HG02970 (cell line): ENCODE data around the gene CDPF1.
"Not testable (repeated sequence)": the region's sequence is repeated elsewhere in the genome, so short reads cannot be mapped to it uniquely, and the experiment has no call there.

ENCODE experiments used
- ATAC-seq: cut with Tn5 transposase; IDR thresholded peaks from one replicate; pipeline ENCODE4 v1.9.1; 2021; ENCODE audit warnings: mild to moderate bottlenecking, moderate library complexity, moderate number of reproducible peaks; ENCODE audit not compliant: unreplicated experiment, low FRiP score

CDPF1 gene

GRCh38 chr22:46233231-46233630 lies 16.9 kb downstream of the CDPF1 start:
- ATAC-seq, result no peak

- no peak for ATAC-seq
These were observed 19.7 kb downstream of the CDPF1 start for GRCh38 chr22:46230262-46230901.

GRCh38 chr22:46229701-46230100 lies 20.4 kb downstream of the CDPF1 start:
- no peak for ATAC-seq

DNA sequence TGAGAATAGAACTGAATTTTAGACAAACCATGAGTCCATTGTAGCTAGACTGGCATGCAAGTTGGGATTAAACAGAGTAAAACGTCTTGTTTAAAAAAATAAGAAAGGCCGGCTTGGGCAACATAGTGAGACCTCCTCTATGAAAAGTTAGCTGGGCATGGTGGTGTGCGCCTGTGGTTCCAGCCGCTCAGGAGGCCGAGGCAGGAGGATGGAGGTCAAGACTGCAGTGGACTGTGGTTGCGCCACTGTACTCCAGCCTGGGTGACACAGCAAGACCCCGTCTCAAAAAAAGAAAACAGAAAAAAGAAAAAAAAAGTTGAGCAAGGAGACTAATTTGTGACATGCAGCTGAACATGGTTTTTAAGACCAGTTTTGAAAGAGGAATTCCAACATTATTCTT lies 23.5 kb downstream of the CDPF1 start:
- ATAC-seq, result no peak

GRCh38 chr22:46225631-46226030 lies 24.5 kb downstream of the CDPF1 start:
- ATAC-seq, result no peak

DNA sequence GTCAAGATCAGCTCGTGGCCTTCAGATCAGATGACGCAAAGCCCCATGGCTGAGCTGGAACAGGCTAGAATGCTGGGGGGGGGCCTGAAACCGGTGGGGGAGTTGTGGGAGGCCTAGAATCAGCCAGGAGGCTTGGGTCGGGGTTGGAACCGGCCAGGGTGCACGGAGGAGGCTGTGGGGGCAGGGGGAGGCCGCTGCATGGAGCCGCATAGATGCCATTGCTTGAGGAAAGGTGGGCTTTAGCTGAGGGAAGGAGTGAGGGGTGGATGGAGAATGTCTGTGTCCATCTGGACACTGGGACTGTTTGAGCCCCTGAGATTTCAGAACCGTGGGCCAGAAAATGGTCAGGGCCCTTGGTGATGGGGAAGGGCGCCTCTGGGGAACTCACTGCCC lies 25.2 kb downstream of the CDPF1 start:
- no peak for ATAC-seq

DNA sequence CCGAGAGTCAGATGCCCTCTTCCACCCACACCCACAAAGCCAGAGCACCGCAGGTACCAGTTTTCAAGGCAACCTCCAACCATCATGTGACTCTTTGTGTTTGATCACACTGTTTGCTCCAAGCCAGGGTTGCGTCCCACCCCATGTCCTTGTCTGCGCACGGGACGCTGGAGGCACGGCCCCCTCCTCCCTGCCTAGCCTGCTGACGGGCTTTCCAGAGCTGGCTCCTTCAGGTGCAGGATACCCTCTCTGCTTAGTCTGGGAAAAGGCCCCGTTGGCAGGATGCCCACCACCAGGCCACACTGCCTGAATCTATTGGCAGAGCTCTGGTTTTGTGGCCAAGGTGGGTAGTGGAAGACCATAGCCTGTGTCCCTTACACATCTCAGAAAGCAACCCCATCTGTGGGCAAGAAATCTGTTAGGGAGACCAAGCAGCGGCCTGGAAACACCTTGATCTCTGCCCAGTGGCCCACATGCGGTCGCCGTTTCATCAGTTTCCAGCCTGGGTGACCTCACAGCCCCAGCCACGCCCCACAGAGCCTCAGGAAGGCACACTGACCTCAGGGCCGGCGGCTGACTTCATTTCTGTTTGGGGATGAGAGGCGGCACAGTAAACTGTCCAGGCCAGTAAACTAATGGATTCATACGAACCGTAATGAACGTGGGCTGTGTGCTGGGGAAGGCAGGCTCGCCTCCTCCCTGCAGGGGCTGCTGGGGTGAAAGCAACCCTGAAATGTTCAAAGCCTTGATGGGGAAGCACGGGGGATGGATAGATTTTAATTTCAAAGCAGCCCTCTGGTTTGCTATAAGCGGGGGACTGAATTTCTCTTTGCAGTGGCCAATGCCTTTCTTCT lies 25.8 kb downstream of the CDPF1 start:
- no peak for ATAC-seq

GRCh38 chr22:46220921-46221320 lies 29.2 kb downstream of the CDPF1 start:
- ATAC-seq, result no peak

GRCh38 chr22:46219636-46220035 lies 30.5 kb downstream of the CDPF1 start:
- ATAC-seq, result no peak

DNA sequence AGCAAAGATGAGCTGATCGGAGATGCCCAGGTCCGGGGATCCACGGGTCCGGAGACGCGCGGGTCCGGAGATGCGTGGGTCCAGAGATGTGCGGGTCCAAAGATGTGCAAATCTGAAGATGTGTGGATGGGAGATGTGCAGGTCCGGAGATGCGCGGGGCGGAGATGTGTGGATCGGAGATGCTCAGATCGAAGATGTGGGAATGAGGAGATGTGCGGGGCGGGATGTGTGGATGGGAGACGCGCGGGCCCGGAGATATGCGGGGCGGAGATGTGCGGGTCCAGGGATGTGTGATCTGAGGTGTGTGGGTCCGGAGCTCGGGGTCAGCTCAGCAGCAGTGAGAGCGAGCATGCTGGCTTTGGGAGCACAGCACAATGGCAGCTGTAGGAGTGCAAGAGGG lies 35.5 kb downstream of the CDPF1 start:
- no peak for ATAC-seq

DNA sequence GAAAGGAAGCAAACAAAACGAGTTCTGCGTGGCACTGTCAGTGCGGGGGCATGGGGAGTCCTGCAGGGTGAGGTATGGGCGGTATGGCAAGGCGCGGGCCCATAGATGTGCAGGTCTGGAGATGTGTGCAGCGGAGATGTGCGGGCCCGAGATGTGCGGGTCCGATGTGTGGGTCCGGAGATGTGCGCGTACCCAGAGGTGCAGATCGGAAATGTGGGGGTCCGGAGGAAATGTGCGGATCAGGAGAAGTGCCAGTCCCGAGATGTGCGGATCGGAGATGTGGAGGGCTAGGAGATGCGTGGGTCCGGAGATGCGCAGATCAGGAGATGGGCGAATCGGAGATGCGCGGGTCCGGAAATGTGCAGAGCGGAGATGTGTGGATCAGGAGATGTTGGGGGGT lies 35.9 kb downstream of the CDPF1 start:
- no peak for ATAC-seq

GRCh38 chr22:46213052-46213451 lies 37.0 kb downstream of the CDPF1 start:
- no peak for ATAC-seq

DNA sequence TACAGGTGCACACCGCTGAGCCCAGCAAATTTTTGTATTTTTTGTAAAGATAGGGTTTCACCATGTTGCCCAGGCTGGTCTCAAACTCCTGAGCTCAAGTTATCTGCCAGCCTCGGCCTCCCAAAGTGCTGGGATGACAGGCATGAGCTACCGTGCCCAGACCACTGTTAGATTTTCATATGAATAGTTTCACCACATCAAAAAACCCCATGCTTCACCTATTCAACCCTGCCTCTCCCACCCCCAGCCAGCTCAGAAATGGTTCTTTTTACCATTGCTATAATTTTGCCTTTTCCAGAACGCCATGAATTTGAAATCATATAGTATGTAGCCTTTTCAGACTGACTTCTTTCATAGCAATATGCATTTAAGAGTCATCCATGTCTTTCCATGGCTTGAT lies 37.9 kb downstream of the CDPF1 start:
- ATAC-seq, result no peak

- ATAC-seq, result no peak
These were observed 40.8 kb downstream of the CDPF1 start for GRCh38 chr22:46209262-46209661.

GRCh38 chr22:46203601-46203980 lies 46.5 kb downstream of the CDPF1 start:
- ATAC-seq, result no peak

DNA sequence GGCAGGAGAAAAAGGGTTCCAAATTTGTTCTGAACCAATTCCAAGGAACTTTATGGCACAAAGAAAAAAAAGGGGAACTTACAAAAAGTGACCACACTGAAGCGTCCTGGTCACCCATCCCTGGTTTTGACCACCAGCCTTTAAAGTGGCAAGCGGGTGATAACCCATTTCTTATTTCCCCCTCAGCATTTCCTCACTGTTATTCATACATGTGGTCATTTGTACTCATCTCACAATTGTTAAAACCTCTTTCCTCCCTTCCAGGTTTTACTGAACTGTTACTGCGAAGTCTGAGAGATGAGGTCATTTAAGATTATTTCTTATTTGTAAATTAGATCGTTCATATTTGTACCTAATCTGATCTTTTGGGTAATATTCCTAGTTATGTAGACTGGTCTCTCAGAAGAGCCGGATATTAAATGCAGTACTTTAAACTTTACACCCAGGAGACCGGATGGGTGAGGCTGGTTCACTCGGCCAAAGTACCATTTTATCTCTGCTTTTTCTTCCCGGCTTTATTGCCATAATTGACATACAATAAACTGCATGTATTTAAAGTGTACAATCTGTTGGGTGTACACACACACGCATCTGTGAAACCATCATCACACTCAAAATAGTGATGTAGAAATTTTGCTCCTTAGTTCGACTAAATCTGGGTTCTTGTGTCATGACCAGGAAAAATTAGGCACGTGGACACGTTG lies 47.0 kb downstream of the CDPF1 start:
- no peak for ATAC-seq

DNA sequence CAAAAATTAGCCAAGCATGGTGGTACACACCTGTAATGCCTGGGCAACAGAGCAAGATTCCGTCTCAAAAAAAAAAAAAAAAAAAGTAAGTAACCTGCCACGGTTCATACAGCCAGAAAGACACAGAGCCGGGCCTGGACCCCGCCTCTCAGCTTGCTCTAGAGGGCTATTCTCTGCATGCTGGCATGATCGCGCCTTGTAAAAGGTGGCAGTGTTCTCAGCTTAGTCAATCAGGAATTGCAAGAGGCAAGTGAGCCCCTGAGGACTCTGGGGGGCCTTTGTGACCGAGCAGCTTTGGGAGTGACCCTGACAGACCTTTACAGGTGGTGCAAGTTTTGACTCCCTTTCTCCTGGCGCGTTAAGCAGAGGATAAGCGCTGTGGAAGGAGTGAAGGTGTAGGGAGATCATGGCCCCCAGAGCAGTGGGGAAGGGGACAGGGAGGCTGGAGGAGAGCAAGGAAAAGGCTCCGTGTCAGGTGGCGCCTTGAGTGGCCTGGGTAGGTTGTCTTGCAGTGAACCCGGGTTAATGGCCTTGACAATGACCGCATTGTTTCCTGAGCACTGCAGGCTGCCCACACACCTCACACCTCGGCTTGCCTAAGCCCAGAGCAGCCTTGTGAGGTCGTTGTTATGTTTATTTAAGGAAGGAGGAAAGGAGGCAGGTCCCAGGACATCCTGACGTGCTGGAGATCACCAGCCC lies 48.9 kb downstream of the CDPF1 start:
- ATAC-seq, result no peak

DNA sequence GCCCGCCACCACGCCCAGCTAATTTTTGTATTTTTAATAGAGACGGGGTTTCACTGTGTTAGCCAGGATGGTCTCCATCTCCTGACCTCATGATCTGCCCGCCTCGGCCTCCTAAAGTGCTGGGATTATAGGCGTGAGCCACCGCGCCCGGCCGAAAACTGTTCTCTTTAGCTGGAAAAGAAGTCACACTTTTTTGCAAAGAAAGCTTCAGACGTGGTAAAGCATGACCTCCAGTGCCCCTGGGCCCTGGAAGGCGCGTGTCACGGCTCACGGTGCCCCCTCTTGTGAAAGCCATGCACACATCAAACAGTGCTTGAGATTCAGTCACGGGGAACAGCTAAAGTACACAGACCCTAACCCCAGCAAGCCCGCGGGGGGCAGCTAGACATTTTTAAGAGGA lies 51.3 kb downstream of the CDPF1 start:
- ATAC-seq, result not testable (repeated sequence)

DNA sequence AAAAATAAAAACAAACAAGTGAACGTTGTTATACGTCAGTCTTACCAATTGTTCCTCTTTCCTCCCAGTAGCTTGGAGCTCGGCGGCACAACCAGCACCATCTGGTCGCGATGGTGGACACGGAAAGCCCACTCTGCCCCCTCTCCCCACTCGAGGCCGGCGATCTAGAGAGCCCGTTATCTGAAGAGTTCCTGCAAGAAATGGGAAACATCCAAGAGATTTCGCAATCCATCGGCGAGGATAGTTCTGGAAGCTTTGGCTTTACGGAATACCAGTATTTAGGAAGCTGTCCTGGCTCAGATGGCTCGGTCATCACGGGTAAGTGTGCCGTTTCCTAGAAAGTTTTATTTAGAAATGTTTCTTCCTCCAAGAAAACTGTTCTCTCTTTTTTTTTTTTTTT lies 51.8 kb downstream of the CDPF1 start:
- no peak for ATAC-seq

DNA sequence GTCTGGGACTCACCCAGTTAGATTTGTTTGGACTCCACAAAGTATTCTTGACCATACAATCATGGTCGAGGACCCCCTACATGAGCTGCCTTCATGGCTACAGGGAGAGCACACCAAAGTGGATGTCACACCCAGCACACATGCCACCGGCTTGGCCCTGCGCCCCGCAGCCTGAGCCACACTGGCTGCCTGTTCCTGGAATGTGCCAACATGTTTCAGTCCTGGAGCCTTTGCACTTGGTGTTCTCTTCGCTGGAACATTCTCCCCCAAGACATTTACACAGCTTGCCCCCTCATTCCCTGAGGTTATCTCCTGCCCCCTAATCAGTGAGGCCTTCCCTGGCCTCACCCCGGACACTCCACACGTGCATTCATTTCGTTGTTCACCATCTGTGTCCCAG lies 53.8 kb downstream of the CDPF1 start:
- no peak for ATAC-seq
